Measurements from ENCODE around the gene DOCK1.

DOCK1 gene

DNA sequence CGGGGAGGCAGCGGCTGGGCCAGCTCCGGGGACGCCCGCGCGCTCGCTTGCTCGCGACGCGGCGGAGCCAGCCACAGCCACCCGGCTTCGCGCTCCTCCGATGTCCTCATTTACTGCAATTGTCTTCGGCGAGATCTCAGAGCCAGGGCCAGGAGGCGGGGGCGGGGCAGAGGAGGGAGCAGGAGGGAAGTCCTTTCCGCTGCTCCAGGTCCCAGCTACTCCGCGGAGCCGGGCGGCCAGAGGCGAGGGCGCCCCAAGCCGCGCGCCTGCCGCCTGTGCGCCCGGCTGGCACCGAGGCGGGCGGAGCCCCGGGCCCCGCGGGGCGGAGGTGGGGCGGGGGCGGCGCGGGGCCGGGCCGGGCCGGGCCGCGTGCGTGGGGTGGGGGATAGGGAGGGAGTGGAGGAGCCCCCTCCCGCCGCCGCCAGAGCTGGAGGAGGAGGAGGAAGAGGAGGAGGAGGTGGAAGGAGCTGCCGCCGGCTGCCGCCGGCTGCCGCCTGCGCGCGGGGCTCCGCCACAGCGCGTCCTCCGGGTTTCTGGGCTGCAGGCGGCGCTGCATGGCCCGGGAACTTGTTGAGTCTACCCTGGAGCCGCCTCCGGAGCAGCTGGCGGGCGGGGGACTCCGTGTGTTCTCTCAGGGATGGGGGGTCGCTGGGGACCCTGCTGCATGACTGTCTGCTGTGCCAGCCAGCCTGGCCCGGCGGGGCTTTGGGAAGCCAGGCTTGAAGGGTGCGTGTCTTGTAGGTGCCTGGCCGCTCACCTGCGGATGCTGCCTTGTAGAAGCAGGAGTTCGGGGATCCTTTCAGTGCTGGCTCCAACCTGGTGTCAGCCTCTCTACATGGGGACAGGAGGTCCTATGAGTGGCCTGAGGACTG is 291.3 kb downstream of the DOCK1 start, which contains the start of gene INSYN2A:
Gene INSYN2A (minus strand): TSS at position 310 of the 872 bp plus-strand sequence. CDS start 20,196 bp downstream, outside the sequence.
- H3K4me3 ChIP-seq (ENCODE audit: low read depth, low read length) = peak within 1 kb of the TSS; percentile 43
- peak; percentile 54 for TF ChIP-seq CTCF (IDR thresholded peaks at IDR 0.05; ENCODE audit: low read depth, low read length)
- DNase-seq (ENCODE audit: low read depth, low spot score) = peak; percentile 53
- in situ Hi-C loops (cut with HindIII; ENCODE audit: low sequenced_read_pairs) = no loop called here

GRCh38 chr10:127197154-127197432 is 291.9 kb downstream of the DOCK1 start:
- DNase-seq (ENCODE audit: low read depth, low spot score) = no peak
- H3K4me3 ChIP-seq (ENCODE audit: low read depth, low read length) = peak overlapping the region; percentile 43
- in situ Hi-C loops (cut with HindIII; ENCODE audit: low sequenced_read_pairs) = no loop called here
- TF ChIP-seq CTCF (IDR thresholded peaks at IDR 0.05; ENCODE audit: low read depth, low read length) = no peak

GRCh38 chr10:127198307-127198706 is 293.1 kb downstream of the DOCK1 start:
- no peak overlapping the region for H3K4me3 ChIP-seq (ENCODE audit: low read depth, low read length)
- in situ Hi-C loops (cut with HindIII; ENCODE audit: low sequenced_read_pairs) = no loop called here
- peak; percentile 15 for TF ChIP-seq CTCF (IDR thresholded peaks at IDR 0.05; ENCODE audit: low read depth, low read length)
- no peak for DNase-seq (ENCODE audit: low read depth, low spot score)

- no peak overlapping the region for H3K4me3 ChIP-seq (ENCODE audit: low read depth, low read length)
- DNase-seq (ENCODE audit: low read depth, low spot score) = no peak
- TF ChIP-seq CTCF (IDR thresholded peaks at IDR 0.05; ENCODE audit: low read depth, low read length) = no peak
- in situ Hi-C loops (cut with HindIII; ENCODE audit: low sequenced_read_pairs) = no loop called here
Measured at GRCh38 chr10:127198721-127199120, 293.5 kb downstream of the DOCK1 start.

GRCh38 chr10:127200646-127201045 is 295.4 kb downstream of the DOCK1 start:
- no peak overlapping the region for H3K4me3 ChIP-seq (ENCODE audit: low read depth, low read length)
- DNase-seq (ENCODE audit: low read depth, low spot score) = no peak
- TF ChIP-seq CTCF (IDR thresholded peaks at IDR 0.05; ENCODE audit: low read depth, low read length) = no peak
- in situ Hi-C loops (cut with HindIII; ENCODE audit: low sequenced_read_pairs) = no loop called here

DNA sequence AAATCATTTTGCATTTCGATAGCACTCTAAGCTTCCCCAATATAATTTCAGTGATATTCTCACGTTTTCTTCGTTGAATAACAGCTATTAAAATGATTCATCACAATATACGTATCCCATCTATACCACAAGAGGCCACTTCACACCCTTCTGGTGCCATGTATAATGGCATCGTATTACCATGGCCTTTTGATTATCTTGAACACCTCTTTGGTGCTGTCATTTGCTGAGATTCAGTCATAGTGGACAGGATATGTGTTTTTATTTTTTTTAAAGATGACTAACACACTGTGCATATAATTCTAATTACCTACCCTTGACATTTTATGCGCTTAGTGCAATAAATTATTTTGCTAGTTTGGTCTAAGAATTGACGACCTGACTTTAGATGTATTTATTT is 297.8 kb downstream of the DOCK1 start:
- in situ Hi-C loops (cut with HindIII; ENCODE audit: low sequenced_read_pairs) = no loop called here
- TF ChIP-seq CTCF (IDR thresholded peaks at IDR 0.05; ENCODE audit: low read depth, low read length) = no peak
- no peak overlapping the region for H3K4me3 ChIP-seq (ENCODE audit: low read depth, low read length)
- no peak for DNase-seq (ENCODE audit: low read depth, low spot score)
